A549 (cell line): ENCODE measurements around the gene FGF3.

Experiments used
- BHLHE40 ChIP-seq: IDR thresholded peaks from 2 replicates; pipeline ENCODE4 v1.6.1; 2012; ENCODE audit warnings: low read depth, low read length, inconsistent platforms
- CHD2 ChIP-seq: fragments of 150-350 bp; IDR thresholded peaks from 2 replicates; pipeline ENCODE4 v1.6.1; 2014; ENCODE audit warnings: low read length; ENCODE audit not compliant: partially characterized antibody
- HDAC2 ChIP-seq: fragments of 200-600 bp; sonication (generic); IDR thresholded peaks from 2 replicates; pipeline ENCODE4 v1.6.1; 2016
- MAFK ChIP-seq: fragments of 450-650 bp; IDR thresholded peaks from 2 replicates; pipeline ENCODE4 v1.6.1; 2014; ENCODE audit not compliant: partially characterized antibody
- POLR2A ChIP-seq: IDR thresholded peaks from 2 replicates; pipeline ENCODE4 v1.6.1; 2012; ENCODE audit warnings: mild to moderate bottlenecking, low read length
- RARB ChIP-seq: fragments of 250-450 bp; sonication (Bioruptor Pico); IDR thresholded peaks from 2 replicates; pipeline ENCODE4 v1.8.0; 2021; ENCODE audit warnings: mild to moderate bottlenecking, moderate library complexity
- RCOR1 ChIP-seq: fragments of 150-350 bp; IDR thresholded peaks from 2 replicates; pipeline ENCODE4 v1.6.1; 2014; ENCODE audit warnings: antibody characterized with exemption, low read length, low read depth
- TF ChIP-seq, protein P1 (sequence below): fragments of >200 bp; sonication (Bioruptor Twin); formaldehyde crosslinking; IDR thresholded peaks from 3 replicates; pipeline ENCODE4 v1.5.1; 2016
- TF ChIP-seq, protein P2 (sequence below): fragments of >200 bp; sonication (Bioruptor Twin); formaldehyde crosslinking; IDR thresholded peaks from 3 replicates; pipeline ENCODE4 v1.6.1; 2016
- TF ChIP-seq, protein P3 (sequence below): IDR thresholded peaks from 2 replicates; pipeline ENCODE4 v1.6.1; 2012

DNA sequence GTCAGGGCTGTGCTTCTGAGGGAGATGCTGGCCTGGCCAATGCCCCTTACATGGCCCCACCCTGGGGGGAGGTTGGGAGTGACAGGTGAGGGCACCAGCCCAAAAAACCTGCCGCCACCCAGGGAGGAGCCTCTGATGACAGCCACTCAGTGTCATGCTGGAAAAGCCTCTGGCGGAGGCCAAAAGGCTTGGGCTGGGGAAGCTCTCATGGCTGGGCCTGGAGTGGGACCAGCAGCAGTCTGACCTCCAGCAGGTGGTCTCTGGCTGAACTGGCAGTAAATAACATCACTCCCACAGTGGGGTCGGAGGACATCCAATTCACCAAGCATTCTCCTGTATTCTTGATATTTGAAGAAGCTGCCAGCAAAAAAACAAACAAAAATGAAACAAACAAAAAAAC, 20.1 kb downstream of the FGF3 start:
- TF ChIP-seq, protein P1, sequence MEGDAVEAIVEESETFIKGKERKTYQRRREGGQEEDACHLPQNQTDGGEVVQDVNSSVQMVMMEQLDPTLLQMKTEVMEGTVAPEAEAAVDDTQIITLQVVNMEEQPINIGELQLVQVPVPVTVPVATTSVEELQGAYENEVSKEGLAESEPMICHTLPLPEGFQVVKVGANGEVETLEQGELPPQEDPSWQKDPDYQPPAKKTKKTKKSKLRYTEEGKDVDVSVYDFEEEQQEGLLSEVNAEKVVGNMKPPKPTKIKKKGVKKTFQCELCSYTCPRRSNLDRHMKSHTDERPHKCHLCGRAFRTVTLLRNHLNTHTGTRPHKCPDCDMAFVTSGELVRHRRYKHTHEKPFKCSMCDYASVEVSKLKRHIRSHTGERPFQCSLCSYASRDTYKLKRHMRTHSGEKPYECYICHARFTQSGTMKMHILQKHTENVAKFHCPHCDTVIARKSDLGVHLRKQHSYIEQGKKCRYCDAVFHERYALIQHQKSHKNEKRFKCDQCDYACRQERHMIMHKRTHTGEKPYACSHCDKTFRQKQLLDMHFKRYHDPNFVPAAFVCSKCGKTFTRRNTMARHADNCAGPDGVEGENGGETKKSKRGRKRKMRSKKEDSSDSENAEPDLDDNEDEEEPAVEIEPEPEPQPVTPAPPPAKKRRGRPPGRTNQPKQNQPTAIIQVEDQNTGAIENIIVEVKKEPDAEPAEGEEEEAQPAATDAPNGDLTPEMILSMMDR, result no peak
- no peak for TF ChIP-seq RCOR1
- TF ChIP-seq MAFK, result no peak
- no peak for TF ChIP-seq HDAC2
- TF ChIP-seq, protein P2, sequence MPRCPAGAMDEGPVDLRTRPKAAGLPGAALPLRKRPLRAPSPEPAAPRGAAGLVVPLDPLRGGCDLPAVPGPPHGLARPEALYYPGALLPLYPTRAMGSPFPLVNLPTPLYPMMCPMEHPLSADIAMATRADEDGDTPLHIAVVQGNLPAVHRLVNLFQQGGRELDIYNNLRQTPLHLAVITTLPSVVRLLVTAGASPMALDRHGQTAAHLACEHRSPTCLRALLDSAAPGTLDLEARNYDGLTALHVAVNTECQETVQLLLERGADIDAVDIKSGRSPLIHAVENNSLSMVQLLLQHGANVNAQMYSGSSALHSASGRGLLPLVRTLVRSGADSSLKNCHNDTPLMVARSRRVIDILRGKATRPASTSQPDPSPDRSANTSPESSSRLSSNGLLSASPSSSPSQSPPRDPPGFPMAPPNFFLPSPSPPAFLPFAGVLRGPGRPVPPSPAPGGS, result no peak
- TF ChIP-seq, protein P3, sequence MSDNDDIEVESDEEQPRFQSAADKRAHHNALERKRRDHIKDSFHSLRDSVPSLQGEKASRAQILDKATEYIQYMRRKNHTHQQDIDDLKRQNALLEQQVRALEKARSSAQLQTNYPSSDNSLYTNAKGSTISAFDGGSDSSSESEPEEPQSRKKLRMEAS, result no peak
- no peak for TF ChIP-seq BHLHE40
- TF ChIP-seq RARB (CRISPR knock-in tag), result no peak
- TF ChIP-seq CHD2, result no peak
- no peak for TF ChIP-seq POLR2A
